Activated B cell treated with CpG ODN at 0.5 μM for 24 hours (primary cell): ENCODE results near the gene NKIRAS2. TPM values are rescaled to one million over a fixed set of nuclear protein-coding genes. Genes with fewer than 3 reads are reported as not detected.

ENCODE experiments used
- ATAC-seq: fragments of 200-7000 bp; cut with Tn5 transposase; one replicate; pipeline ENCODE4 v1.10.0; 2021; ENCODE audit warnings: low read depth, mild to moderate bottlenecking, moderate library complexity
- CTCF ChIA-PET: fragments of 350-600 bp; sonication (Branson Sonifier 250); formaldehyde crosslinking; loops from one replicate; lab custom pipeline; 2021; ENCODE audit warnings: antibody characterized with exemption; lab: Charles Lee
- POLR2A ChIA-PET: fragments of 350-600 bp; sonication (Branson Sonifier 250); formaldehyde crosslinking; loops from one replicate; lab custom pipeline; 2021; ENCODE audit warnings: antibody characterized with exemption; lab: Charles Lee
- DNase-seq: peaks from one replicate; pipeline ENCODE4 v3.0.0; 2022
- H3K27ac Mint-ChIP-seq: one replicate; pipeline ENCODE4 v1.8.0; 2020; ENCODE audit warnings: mixed read lengths
- H3K27me3 Mint-ChIP-seq: one replicate; pipeline ENCODE4 v1.8.0; 2021; ENCODE audit warnings: mixed read lengths
- H3K36me3 Mint-ChIP-seq: one replicate; pipeline ENCODE4 v1.8.0; 2021; ENCODE audit warnings: low read depth, mixed read lengths
- H3K4me1 Mint-ChIP-seq: one replicate; pipeline ENCODE4 v1.8.0; 2021; ENCODE audit warnings: mixed read lengths
- H3K4me3 Mint-ChIP-seq: one replicate; pipeline ENCODE4 v1.8.0; 2020; ENCODE audit warnings: mild to moderate bottlenecking, mixed read lengths
- H3K9me3 Mint-ChIP-seq: one replicate; pipeline ENCODE4 v1.8.0; 2020; ENCODE audit warnings: mixed read lengths
- intact Hi-C: fragments of 100-400 bp; cut with micrococcal nuclease; formaldehyde crosslinking; loops from one replicate; pipeline ENCODE4 v1.15.1; 2024
- total RNA-seq: library from RNA; stranded (reverse); gene quantifications from 2 replicates; pipeline ENCODE4 v1.2.3, GENCODE V29; 2022
- TF ChIP-seq, protein P1 (sequence below): fragments of 200-600 bp; IDR thresholded peaks from one replicate; pipeline ENCODE4 v1.8.0; 2022; ENCODE audit warnings: antibody characterized with exemption, mild to moderate bottlenecking

The NKIRAS2 gene
- total RNA-seq, 1 donor from 2014 or later: 23.9 TPM

DNA sequence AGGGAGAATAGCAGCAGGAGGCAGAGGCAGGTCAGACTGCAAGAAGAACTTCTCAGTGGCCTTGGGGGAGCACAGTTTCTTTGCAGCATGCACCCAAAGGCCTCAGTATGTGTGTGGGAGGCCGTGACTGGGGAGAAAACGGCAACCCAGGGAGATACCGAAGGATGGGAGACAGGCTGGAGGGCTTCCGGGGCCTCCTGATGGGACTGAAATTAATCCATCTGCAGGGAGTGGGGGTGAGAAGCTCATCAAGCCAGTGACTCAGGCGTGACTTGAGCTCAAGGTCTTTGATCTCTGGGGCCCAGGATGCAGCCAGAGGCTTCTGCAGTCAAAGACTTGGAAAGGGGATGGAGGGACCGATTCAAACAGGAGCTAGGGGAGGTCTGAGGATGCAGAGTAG, 35.6 kb downstream of the NKIRAS2 start:
- H3K4me3 Mint-ChIP-seq: no peak overlapping the region
- ChIA-PET CTCF (no interaction called here), POLR2A (no interaction called here)
- ATAC-seq (no peak), DNase-seq (no peak)
- TF ChIP-seq, protein P1, sequence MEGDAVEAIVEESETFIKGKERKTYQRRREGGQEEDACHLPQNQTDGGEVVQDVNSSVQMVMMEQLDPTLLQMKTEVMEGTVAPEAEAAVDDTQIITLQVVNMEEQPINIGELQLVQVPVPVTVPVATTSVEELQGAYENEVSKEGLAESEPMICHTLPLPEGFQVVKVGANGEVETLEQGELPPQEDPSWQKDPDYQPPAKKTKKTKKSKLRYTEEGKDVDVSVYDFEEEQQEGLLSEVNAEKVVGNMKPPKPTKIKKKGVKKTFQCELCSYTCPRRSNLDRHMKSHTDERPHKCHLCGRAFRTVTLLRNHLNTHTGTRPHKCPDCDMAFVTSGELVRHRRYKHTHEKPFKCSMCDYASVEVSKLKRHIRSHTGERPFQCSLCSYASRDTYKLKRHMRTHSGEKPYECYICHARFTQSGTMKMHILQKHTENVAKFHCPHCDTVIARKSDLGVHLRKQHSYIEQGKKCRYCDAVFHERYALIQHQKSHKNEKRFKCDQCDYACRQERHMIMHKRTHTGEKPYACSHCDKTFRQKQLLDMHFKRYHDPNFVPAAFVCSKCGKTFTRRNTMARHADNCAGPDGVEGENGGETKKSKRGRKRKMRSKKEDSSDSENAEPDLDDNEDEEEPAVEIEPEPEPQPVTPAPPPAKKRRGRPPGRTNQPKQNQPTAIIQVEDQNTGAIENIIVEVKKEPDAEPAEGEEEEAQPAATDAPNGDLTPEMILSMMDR: no peak
- H3K36me3 Mint-ChIP-seq: no peaks in the 10 kb centered on the region
- peaks cover 5% of the 10 kb centered on the region for H3K4me1 Mint-ChIP-seq
- H3K27me3 Mint-ChIP-seq: peaks cover 26% of the 10 kb centered on the region
- H3K9me3 Mint-ChIP-seq: no peaks in the 10 kb centered on the region
- intact Hi-C loops: no loop called here
- H3K27ac Mint-ChIP-seq: no peak overlapping the region

DNA sequence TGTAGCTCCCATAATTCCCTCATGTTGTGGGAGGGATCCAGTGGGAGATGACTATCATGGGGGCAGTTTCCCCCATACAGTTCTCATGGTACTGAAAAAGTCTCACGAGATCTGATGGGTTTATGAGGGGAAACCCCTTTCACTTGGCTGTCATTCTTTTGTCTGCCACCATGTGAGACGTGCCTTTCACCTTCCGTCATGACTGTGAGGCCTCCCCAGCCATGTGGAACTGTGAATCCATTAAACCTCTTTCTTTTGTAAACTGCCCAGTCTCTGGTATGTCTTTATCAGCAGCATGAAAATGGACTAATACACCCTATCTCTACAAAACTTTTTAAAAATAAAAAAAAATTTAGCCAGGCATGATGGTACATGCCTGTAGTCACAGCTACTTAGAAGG, 36.7 kb downstream of the NKIRAS2 start:
- CTCF ChIA-PET: no interaction called here
- DNase-seq: no peak
- TF ChIP-seq, protein P1: no peak

DNA sequence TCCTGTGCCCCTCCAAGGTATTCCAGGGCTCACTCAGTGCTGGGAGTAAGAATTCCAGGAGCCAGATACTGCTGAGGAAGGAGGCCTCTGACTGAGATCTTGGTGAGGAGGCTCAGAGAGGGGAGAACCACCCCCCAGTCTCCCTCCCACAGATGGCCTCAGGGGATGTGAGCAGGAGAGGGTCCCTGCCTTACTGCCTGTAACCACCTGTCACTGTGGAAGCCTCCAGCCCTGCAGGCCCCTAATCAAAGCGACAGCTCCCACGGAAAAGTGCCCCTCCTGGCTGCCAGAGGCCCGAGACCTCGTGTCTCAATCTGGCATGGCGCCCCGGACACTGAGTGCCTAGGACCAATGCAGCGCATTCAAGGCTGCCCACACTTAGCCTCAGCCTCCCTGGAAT, 38.2 kb downstream of the NKIRAS2 start:
- no peak overlapping the region for H3K4me3 Mint-ChIP-seq
- intact Hi-C loops: no loop called here
- no peak for DNase-seq
- TF ChIP-seq, protein P1: no peak
- ChIA-PET POLR2A (interaction anchor here (0.6 kb wide), 2 partner anchors 400 to 927 kb away, joined by 4 to 7 read pairs; no protein-coding TSS in a partner anchor), CTCF (no interaction called here)
- H3K27ac Mint-ChIP-seq: no peak overlapping the region
- no peaks in the 10 kb centered on the region for H3K36me3 Mint-ChIP-seq
- no peak for ATAC-seq
- H3K4me1 Mint-ChIP-seq: no peaks in the 10 kb centered on the region
- peaks cover 9% of the 10 kb centered on the region for H3K27me3 Mint-ChIP-seq
- no peaks in the 10 kb centered on the region for H3K9me3 Mint-ChIP-seq

More for the DNA sequence above, 36.7 kb downstream of the NKIRAS2 start:
- Mint-ChIP-seq H3K9me3 (no peaks in the 10 kb centered on the region), H3K36me3 (no peaks in the 10 kb centered on the region), H3K27me3 (peaks cover 20% of the 10 kb centered on the region), H3K27ac (no peak overlapping the region), H3K4me3 (no peak overlapping the region), H3K4me1 (no peaks in the 10 kb centered on the region)
- intact Hi-C loops: no loop called here
- no peak for ATAC-seq
- POLR2A ChIA-PET: no interaction called here

DNA sequence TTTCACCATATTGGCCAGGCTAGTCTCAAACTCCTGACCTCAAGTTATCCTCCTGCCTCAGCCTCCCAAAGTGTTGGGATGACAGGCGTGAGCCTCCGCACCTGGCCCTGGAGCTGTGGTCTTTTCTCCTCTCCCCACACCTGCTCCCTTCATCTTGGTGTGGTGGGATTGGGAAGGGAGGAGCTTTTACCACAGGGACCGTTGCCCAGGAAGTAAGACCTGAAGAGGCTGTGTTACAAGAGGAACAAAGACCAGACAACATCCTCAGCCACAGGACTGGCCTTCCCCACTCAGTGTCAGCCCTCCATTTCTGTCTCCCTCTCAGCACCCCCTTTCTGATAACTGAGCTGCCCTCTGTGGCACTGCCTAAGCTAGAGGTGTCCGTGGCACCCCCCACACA, 39.9 kb downstream of the NKIRAS2 start:
- POLR2A ChIA-PET: no interaction called here
- intact Hi-C loops: no loop called here
- Mint-ChIP-seq H3K9me3 (no peaks in the 10 kb centered on the region), H3K4me1 (peaks cover 15% of the 10 kb centered on the region), H3K36me3 (no peaks in the 10 kb centered on the region), H3K4me3 (no peak overlapping the region), H3K27ac (no peak overlapping the region), H3K27me3 (peaks cover 6% of the 10 kb centered on the region)
- DNase-seq: no peak
- CTCF ChIA-PET: no interaction called here
- TF ChIP-seq, protein P1: no peak
- ATAC-seq: no peak

DNA sequence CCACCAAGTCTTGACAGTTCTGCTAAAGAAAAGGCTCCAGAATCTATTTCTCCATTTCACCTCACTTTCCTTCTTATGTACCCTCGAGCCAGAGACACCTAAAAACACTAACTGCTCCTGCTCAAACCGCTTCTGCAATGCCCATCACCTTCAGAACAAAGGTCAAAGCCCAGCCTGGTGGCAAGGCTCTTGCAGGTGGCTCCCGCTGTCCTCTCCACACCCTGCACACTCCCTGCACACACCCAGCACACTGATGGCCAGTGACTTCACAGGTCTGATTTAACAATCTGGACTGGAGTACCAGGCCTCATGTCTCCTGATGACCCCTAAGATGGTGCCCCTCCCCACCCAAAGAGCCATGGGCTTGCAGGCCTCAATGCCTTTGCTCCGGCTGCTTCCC, 40.3 kb downstream of the NKIRAS2 start:
- ATAC-seq (no peak), DNase-seq (no peak)
- Mint-ChIP-seq H3K4me1 (peaks cover 16% of the 10 kb centered on the region), H3K36me3 (no peaks in the 10 kb centered on the region), H3K27me3 (peaks cover 2% of the 10 kb centered on the region), H3K27ac (no peak overlapping the region), H3K4me3 (no peak overlapping the region), H3K9me3 (no peaks in the 10 kb centered on the region)
- TF ChIP-seq, protein P1: no peak
- ChIA-PET CTCF (interaction anchor here (1.7 kb wide), 1 partner anchor 95 kb away, joined by 4 read pairs; no protein-coding TSS in a partner anchor), POLR2A (no interaction called here)
- intact Hi-C loops: no loop called here
